GOT3 (cell line): Measurements from ENCODE around the gene FBLL1.
"Not testable (repeated sequence)": the region's sequence is repeated elsewhere in the genome, so short reads cannot be mapped to it uniquely, and the experiment has no call there.

ENCODE experiments used
- DNase-seq: peaks from one replicate; lab custom pipeline; 2025; ENCODE audit warnings: mixed read lengths; lab: John Stamatoyannopoulos, UW

The FBLL1 gene

GRCh38 chr5:168552146-168552545 is 23.0 kb downstream of the FBLL1 start:
- no peak for DNase-seq

- DNase-seq = no peak
Observed at GRCh38 chr5:168553377-168554130, 24.4 kb downstream of the FBLL1 start.

GRCh38 chr5:168557389-168557788 is 28.3 kb downstream of the FBLL1 start:
- no peak for DNase-seq

- no peak for DNase-seq
Observed at GRCh38 chr5:168562279-168562678, 33.2 kb downstream of the FBLL1 start.

- DNase-seq = no peak
Observed at GRCh38 chr5:168563959-168564358, 34.9 kb downstream of the FBLL1 start.

- DNase-seq = no peak
Observed at GRCh38 chr5:168568738-168569137, 39.6 kb downstream of the FBLL1 start.

GRCh38 chr5:168570490-168571328 is 41.6 kb downstream of the FBLL1 start:
- DNase-seq = no peak

- DNase-seq = not testable (repeated sequence)
Observed at GRCh38 chr5:168573663-168574062, 44.6 kb downstream of the FBLL1 start.

- DNase-seq = not testable (repeated sequence)
Observed at GRCh38 chr5:168574156-168574555, 45.1 kb downstream of the FBLL1 start.

- no peak for DNase-seq
Observed at GRCh38 chr5:168575391-168576372, 46.6 kb downstream of the FBLL1 start.

GRCh38 chr5:168578006-168578405 is 48.9 kb downstream of the FBLL1 start:
- no peak for DNase-seq

- no peak for DNase-seq
Observed at GRCh38 chr5:168578538-168579487, 49.7 kb downstream of the FBLL1 start, which contains the start of gene PANK3. Gene PANK3 (minus strand): TSS chr5:168579368. CDS start chr5:168579283, 85 bp downstream.

GRCh38 chr5:168579488-168580226 is 50.6 kb downstream of the FBLL1 start:
- DNase-seq = peak; percentile 98

- DNase-seq = no peak
Observed at GRCh38 chr5:168580227-168580508, 51.1 kb downstream of the FBLL1 start.
